GM21717 (cell line): ENCODE data around the gene GMDS.
"Not testable (repeated sequence)": the region's sequence is repeated elsewhere in the genome, so short reads cannot be mapped to it uniquely, and the experiment has no call there.

Experiments used
- ATAC-seq: cut with Tn5 transposase; IDR thresholded peaks from one replicate; pipeline ENCODE4 v1.9.1; 2021; ENCODE audit warnings: mild to moderate bottlenecking, moderate library complexity; ENCODE audit not compliant: unreplicated experiment

The GMDS gene

GRCh38 chr6:1845543-1845942, 399.9 kb downstream of the GMDS start:
- not testable (repeated sequence) for ATAC-seq

DNA sequence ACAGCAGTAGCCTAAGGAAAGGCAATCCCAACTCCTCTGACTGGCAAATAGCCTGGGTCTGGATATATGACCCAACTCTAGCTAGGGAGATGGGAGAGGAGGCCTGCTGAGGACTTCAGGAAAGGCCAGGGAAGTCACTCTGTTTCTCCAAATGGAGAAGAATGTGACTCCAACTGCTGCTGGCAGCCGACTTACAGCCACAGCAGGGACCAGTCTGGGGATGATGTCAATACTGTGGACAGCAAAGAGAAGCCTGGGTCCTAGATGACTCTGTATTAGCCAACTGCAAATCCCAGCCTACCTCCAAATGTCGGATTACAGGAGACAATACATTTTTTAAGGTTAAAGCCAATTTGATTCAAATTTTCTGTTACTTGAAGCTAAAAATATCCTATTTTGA, 403.1 kb downstream of the GMDS start:
- no peak for ATAC-seq

GRCh38 chr6:1841136-1841535, 404.3 kb downstream of the GMDS start:
- ATAC-seq, result no peak

DNA sequence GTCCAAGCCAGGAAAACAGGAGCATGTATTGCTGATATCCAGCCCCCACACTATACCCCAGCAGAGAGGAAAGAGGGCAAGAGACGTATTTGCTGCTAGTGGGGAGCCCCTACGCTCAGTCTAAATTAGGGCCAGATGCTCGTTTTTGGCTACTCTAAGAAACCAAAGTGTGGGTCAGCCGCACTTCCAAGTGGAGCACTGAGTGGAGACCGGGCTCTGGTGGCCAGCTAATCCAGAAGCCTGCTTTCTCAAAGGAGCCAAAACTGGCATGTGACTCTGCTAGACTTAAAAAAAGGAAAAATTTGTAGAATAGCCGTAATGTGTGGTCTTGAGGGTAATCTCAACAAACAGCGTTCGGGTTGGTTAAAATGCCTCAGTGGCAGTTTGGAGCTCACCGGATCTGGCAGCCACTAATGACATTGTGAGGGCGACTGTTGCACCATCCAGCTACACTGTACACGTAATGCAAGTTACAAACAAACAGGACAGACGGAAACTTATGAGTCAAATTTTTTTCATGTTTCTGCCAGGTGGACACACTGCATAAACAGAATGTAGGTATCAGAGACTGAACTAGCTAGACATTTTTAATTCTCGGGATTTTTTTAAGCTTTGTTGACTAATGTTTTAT, 404.8 kb downstream of the GMDS start:
- ATAC-seq, result no peak

DNA sequence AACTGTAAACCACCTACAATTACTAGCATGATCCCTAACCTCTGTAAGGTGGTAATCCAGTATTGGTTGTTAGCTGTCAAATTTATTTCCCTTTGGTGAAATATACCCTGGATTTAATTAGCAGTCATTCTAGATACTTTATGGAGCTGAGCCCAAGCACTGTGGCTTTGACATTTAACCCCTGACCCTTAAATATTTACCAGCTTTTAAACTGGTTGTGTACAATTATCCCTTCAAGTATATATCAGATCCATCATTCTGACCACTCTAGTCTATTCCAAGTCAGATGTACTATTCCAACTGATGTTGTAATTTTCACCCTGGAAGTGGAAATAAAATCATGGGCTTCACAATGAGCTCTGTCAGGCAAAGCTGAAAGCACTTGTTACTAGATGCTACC, 406.0 kb downstream of the GMDS start:
- ATAC-seq, result no peak

- no peak for ATAC-seq
These were observed 406.7 kb downstream of the GMDS start for GRCh38 chr6:1838604-1839213.

DNA sequence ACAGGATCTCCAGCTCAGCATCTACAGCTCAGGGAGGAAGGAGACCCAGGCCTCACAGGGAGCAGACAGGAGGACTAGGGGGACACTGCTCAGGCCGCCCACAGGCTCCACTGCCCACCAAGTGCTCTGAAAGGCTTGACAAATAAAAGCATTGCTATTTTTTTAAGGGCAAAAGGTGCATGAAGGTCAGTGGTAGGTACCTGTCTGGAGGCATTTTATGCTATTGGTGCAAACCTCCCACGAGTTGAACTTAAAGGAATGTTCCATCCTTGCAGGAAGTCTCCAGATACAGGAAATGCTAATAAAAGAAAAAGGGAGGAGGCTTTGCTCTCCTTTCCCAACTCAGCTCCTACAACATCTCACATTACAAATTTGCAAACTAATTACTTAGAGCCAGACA, 407.6 kb downstream of the GMDS start:
- no peak for ATAC-seq

DNA sequence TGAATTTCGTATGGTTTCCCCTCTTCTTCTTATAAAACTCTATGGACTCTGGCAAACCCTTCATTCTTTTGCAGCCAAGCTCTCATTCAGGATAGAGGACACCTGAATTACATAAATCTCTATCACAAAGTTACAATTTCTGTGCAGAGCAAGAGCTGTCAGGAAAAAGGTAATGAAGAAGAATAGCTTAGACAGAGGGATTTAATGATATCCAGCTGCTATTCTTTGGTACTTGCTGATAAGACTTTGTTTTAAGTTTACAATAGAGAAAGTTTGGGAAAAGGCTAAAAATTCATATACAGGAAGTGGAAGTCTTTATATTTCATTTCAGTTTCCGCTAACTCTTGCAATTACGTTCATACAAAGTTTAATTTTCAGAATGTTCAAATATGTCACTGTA, 408.7 kb downstream of the GMDS start:
- ATAC-seq, result no peak

DNA sequence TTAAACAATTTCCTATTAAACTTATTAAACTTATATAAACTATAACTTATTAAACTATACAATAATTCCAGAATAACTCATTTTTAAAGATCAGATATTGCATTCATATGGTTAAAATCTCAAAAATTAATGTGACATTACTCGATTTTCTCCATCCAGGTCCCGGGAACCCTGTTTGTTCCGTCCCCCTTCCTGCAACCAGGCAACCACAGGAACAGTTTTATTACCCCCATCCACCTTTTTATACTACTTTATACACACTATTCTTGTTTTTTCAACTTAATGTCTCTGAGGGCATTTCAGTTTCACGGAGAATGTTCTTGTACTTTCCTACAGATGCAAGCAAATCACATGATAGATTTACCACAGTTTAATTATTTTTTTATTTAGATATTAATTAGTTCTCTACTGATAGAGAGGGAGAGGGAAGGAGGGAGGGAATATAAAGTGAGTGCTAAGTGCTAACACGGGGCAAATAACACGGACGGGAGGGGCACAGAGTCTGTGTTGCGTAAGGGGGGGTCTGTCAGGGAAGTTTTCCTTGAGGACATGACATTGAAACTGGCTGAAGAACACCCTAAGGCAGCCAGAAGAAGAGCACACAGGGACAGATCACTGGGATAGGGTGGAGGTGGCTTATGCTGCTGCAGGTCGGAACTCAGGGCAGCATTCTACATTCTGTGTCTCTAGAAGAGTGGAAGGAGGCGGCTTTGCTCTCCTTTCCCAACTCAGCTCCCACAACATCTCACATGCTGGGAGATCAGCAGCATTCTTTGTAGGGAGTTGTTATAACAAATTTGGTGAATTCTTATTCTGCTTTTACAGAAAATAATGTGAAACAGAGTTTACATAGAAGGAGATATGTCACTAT, 410.5 kb downstream of the GMDS start:
- ATAC-seq, result no peak

- ATAC-seq, result no peak
These were observed 411.2 kb downstream of the GMDS start for GRCh38 chr6:1834207-1834606.

- no peak for ATAC-seq
These were observed 412.3 kb downstream of the GMDS start for GRCh38 chr6:1832844-1833787.

- ATAC-seq, result no peak
These were observed 413.0 kb downstream of the GMDS start for GRCh38 chr6:1832358-1832757.

DNA sequence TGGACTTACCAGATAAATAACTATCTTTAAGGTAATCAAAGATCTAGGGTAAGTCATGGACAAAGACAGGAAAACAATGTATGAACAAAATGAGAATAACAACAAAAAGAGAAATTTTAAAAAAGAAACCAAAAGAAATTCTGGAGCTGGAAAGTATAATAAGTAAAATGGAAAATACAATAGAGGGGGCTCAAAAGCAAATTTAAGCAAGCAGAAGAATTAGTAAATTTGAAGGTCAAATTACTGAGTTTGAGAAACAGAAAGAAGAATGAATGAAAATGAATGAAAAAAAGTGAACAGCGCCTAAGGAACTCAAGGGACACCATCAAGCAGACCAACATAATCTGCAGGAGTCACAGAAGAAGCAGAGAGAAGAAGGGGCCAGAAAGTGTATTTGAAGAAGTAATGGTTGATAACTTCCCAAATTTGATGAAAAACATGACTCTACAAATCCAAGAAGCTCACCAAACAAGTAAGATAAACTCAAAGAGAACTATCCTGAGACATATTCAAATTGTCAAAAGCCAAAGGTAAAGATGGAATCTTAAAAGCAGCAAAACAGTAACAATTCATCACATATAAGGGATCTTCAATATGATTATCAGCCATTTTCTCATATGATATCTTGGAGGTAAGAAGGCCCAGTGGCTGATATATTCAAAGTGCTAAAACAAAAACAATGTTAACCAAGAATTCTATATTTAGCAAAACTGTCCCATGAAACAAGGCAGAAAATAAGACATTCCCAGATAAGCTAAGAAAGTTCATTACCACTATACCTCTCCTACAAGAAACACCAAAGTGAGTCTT, 417.2 kb downstream of the GMDS start:
- no peak for ATAC-seq

- ATAC-seq, result no peak
These were observed 419.5 kb downstream of the GMDS start for GRCh38 chr6:1825926-1826325.

DNA sequence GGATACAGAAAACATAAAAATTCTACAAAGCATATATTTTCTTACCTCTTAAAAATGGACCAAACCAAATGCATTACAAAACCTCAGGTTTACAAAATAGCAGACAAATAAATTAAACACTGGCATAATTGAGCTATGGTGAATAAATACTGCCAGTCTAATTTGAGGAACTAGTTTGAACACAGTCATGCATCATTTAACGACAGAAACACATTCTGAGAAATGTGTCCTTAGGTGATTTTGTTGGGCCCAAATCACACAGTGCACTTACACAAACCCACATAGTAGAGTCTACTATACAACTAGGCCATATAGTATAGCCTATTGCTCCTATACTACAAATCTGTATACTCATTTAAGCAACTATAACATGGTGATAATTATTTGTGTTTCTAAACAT, 420.1 kb downstream of the GMDS start:
- ATAC-seq, result no peak

- no peak for ATAC-seq
These were observed 423.8 kb downstream of the GMDS start for GRCh38 chr6:1821513-1822183.

DNA sequence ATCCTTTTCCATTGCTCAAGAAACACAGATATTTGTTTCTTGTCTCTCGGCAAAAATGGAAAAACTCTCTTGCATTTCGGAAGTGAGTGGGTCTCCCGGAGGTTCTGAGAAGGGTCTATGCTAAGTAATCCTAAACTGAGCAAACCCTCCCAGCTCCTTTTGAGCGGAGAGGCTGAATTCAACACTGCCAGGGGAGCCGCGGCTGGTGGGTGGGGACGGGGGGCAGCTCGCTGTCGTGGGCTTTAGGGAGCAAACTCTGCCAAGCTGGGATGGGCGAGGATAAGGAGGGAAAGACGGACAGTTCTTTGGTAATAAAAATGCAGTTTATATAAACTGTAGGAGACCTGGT, 424.3 kb downstream of the GMDS start:
- no peak for ATAC-seq

DNA sequence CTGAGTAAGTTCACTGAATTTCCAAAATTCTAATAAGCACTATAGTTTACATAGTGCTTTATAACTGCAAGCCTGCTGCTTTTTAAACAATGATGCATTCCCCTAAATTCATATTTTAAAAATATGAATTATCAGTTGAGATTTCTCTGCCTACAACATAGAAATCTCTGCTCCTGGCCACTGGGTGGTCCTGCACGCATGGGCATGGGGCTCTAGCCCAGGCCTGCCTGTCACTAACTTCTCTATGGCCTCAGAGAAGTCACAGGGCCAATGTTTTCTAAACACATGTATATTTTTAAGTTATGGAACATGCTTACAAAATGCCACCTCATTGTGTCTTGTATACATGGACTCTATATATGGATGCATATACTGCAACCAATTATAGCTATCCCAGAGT, 424.7 kb downstream of the GMDS start:
- ATAC-seq, result no peak

DNA sequence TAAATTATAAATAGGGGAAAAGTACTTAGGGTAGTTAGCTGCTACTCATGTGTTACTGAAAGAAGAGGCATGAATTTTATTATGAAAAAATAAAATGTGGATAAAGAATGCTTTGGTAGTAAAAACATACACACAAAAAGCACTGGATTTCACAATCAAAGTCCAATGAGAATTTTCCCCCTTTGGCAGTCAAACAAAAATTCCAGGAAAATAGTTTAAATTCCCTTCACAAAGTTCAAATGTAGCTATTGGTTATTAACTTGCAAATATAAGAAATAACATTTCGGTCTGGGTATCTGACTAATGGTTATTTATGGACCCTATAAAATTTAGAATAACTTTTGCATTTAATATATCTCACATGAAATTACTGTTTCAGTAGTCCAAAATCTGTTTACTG, 425.2 kb downstream of the GMDS start:
- ATAC-seq, result no peak

DNA sequence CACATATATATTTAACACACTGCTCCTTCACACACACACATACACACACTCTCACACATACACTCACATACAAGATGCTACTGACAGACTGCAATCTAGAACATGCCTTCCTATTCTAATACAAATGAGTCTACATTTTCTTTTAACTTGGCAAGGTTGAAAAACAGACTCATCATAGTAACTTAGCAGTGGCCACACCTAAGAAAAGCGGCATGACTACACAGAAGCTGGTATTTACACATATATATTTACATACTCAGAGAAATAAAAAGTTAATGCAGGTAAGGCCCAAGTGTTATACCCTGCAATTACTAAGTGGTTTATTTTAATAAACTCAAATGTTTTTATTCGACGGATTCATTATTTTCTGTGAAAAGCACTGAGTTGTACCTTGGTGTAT, 426.4 kb downstream of the GMDS start:
- no peak for ATAC-seq
